GM19324 (cell line): Measurements from ENCODE around the gene TMEM203.

Experiments
- ATAC-seq: cut with Tn5 transposase; IDR thresholded peaks from one replicate; pipeline ENCODE4 v1.9.1; 2021; ENCODE audit warnings: mild to moderate bottlenecking, moderate library complexity; ENCODE audit not compliant: unreplicated experiment, low FRiP score

Gene TMEM203

GRCh38 chr9:137219757-137220316, 14.4 kb upstream of the TMEM203 start:
- no peak for ATAC-seq

GRCh38 chr9:137218754-137219271, 13.4 kb upstream of the TMEM203 start:
- ATAC-seq, result no peak

GRCh38 chr9:137218212-137218753, 12.8 kb upstream of the TMEM203 start:
- ATAC-seq, result no peak

GRCh38 chr9:137217276-137218211, 12.1 kb upstream of the TMEM203 start:
- no peak for ATAC-seq

- no peak for ATAC-seq
These were observed 10.9 kb upstream of the TMEM203 start for GRCh38 chr9:137216188-137216965.

- no peak for ATAC-seq
These were observed 9.9 kb upstream of the TMEM203 start for GRCh38 chr9:137215196-137215986.

- no peak for ATAC-seq
These were observed 9.2 kb upstream of the TMEM203 start for GRCh38 chr9:137214620-137215019.

- no peak for ATAC-seq
These were observed 8.0 kb upstream of the TMEM203 start for GRCh38 chr9:137213160-137214060.

GRCh38 chr9:137212520-137212919, 7.1 kb upstream of the TMEM203 start:
- ATAC-seq, result no peak

- ATAC-seq, result no peak
These were observed 6.1 kb upstream of the TMEM203 start for GRCh38 chr9:137211532-137211931.

GRCh38 chr9:137206602-137207001, 1.2 kb upstream of the TMEM203 start:
- no peak for ATAC-seq

- no peak for ATAC-seq
These were observed 720 bp downstream of the TMEM203 start for GRCh38 chr9:137204731-137205125.

GRCh38 chr9:137202966-137203365, 2.5 kb downstream of the TMEM203 start:
- ATAC-seq, result no peak

- ATAC-seq, result no peak
These were observed 4.1 kb downstream of the TMEM203 start for GRCh38 chr9:137201205-137201868.

- peak; percentile 87 for ATAC-seq
These were observed 4.9 kb downstream of the TMEM203 start, which contains the start of gene TPRN for GRCh38 chr9:137200311-137201204. TPRN (minus strand) TSS chr9:137200741; CDS start chr9:137200711, 30 bp downstream.

GRCh38 chr9:137199411-137200121, 5.9 kb downstream of the TMEM203 start:
- no peak for ATAC-seq

- ATAC-seq, result no peak
These were observed 6.6 kb downstream of the TMEM203 start for GRCh38 chr9:137198902-137199283.
